IMR-90 (cell line): ENCODE measurements around the gene ZNF778. TPM values are rescaled to one million over a fixed set of nuclear protein-coding genes. Genes with fewer than 3 reads are reported as not detected.

Experiments used
- ATAC-seq: fragments of 200-7000 bp; cut with Tn5 transposase; 2 replicates; pipeline ENCODE4 v1.9.1; 2020; ENCODE audit warnings: low read depth, mild to moderate bottlenecking, moderate library complexity
- BruUV-seq: library from RNA; stranded (reverse); fragments of 400-500 nt; replicated peaks from 2 replicates; lab custom pipeline; 2021; lab: Mats Ljungman, UMichigan
- CTCF ChIA-PET: fragments of 300-600 bp; formaldehyde crosslinking; extraction: SDS; loops from one replicate; lab custom pipeline; 2021; ENCODE audit warnings: antibody characterized with exemption; lab: Yijun Ruan, JAX
- POLR2A ChIA-PET: fragments of 300-600 bp; sonication (Branson Sonifier 250); formaldehyde crosslinking; loops from one replicate; lab custom pipeline; 2022; ENCODE audit warnings: antibody characterized with exemption; ENCODE audit not compliant: unreplicated experiment; lab: Charles Lee
- DNase-seq: peaks from one replicate; pipeline ENCODE4 v3.0.0; 2013
- H2AFZ ChIP-seq: replicated peaks from 2 replicates; pipeline ENCODE3; 2013; ENCODE audit warnings: low read length, mild to moderate bottlenecking; ENCODE audit not compliant: poor library complexity
- H2AK5ac ChIP-seq: 2 replicates; pipeline ENCODE4 v1.6.1; 2013; ENCODE audit warnings: low read depth, low read length, inconsistent platforms
- H2AK9ac ChIP-seq: replicated peaks from 2 replicates; pipeline ENCODE3; 2013; ENCODE audit warnings: mild to moderate bottlenecking, low read depth, low read length, moderate library complexity; ENCODE audit not compliant: poor library complexity
- H2BK120ac ChIP-seq: 2 replicates; pipeline ENCODE4 v1.6.1; 2013; ENCODE audit warnings: low read depth, low read length, inconsistent platforms
- H2BK15ac ChIP-seq: 3 replicates; pipeline ENCODE4 v1.6.1; 2013; ENCODE audit warnings: low read depth, low read length, inconsistent platforms
- H2BK20ac ChIP-seq: 2 replicates; pipeline ENCODE4 v1.6.1; 2013; ENCODE audit warnings: low read depth, mild to moderate bottlenecking, inconsistent platforms, low read length, moderate library complexity
- H2BK5ac ChIP-seq: 2 replicates; pipeline ENCODE4 v1.6.1; 2013; ENCODE audit warnings: mild to moderate bottlenecking, low read depth, low read length, inconsistent platforms; ENCODE audit not compliant: poor library complexity, severe bottlenecking
- H3K14ac ChIP-seq: replicated peaks from 2 replicates; pipeline ENCODE4 v1.6.1; 2013; ENCODE audit warnings: low read depth, low read length, inconsistent platforms
- H3K18ac ChIP-seq: 2 replicates; pipeline ENCODE4 v1.6.1; 2013; ENCODE audit warnings: low read depth, low read length, control low read depth
- H3K23ac ChIP-seq: 2 replicates; pipeline ENCODE4 v1.6.1; 2013; ENCODE audit warnings: low read depth, low read length, inconsistent platforms
- H3K27ac ChIP-seq: 2 replicates; pipeline ENCODE4 v1.5.1; 2013; ENCODE audit warnings: mild to moderate bottlenecking, control low read depth, low read length; ENCODE audit not compliant: insufficient read depth
- H3K27me3 ChIP-seq: 2 replicates; pipeline ENCODE4 v1.6.1; 2013; ENCODE audit warnings: low read length; ENCODE audit not compliant: control insufficient read depth, insufficient read depth
- H3K36me3 ChIP-seq: 2 replicates; pipeline ENCODE4 v1.6.1; 2013; ENCODE audit warnings: low read length, mixed read lengths; ENCODE audit not compliant: control insufficient read depth, insufficient read depth
- H3K4ac ChIP-seq: 2 replicates; pipeline ENCODE4 v1.6.1; 2013; ENCODE audit warnings: low read depth, low read length, inconsistent platforms
- H3K4me1 ChIP-seq: 2 replicates; pipeline ENCODE4 v1.6.1; 2013; ENCODE audit warnings: low read length, mixed read lengths; ENCODE audit not compliant: control insufficient read depth, insufficient read depth
- H3K4me2 ChIP-seq: 2 replicates; pipeline ENCODE4 v1.6.1; 2013; ENCODE audit warnings: low read depth, mild to moderate bottlenecking, control low read depth, low read length, moderate library complexity
- H3K4me3 ChIP-seq: 2 replicates; pipeline ENCODE4 v1.5.1; 2013; ENCODE audit warnings: low read depth, mild to moderate bottlenecking, control low read depth, low read length, moderate library complexity; ENCODE audit not compliant: insufficient read depth
- H3K56ac ChIP-seq: 2 replicates; pipeline ENCODE4 v1.6.1; 2013; ENCODE audit warnings: low read length, inconsistent platforms; ENCODE audit not compliant: insufficient read depth; ENCODE audit errors: extremely low read depth
- H3K79me1 ChIP-seq, 2 experiments: 2 replicates each; pipeline ENCODE4 v1.6.1; 2013; ENCODE audit warnings: low read length in 2 of 2, inconsistent platforms in 1 of 2, low read depth in 1 of 2
- H3K9ac ChIP-seq: 2 replicates; pipeline ENCODE4 v1.6.1; 2013; ENCODE audit warnings: low read depth, low read length, control low read depth
- H3K9me1 ChIP-seq: 2 replicates; pipeline ENCODE4 v1.6.1; 2013; ENCODE audit warnings: low read length, inconsistent platforms; ENCODE audit not compliant: insufficient read depth
- H3K9me3 ChIP-seq: 2 replicates; pipeline ENCODE4 v1.6.1; 2013; ENCODE audit warnings: low read length; ENCODE audit not compliant: control insufficient read depth, insufficient read depth
- H4K20me1 ChIP-seq: 2 replicates; pipeline ENCODE4 v1.6.1; 2013; ENCODE audit warnings: low read length, inconsistent platforms; ENCODE audit not compliant: insufficient read depth
- H4K5ac ChIP-seq: 2 replicates; pipeline ENCODE4 v1.6.1; 2013; ENCODE audit warnings: mild to moderate bottlenecking, low read depth, low read length, control low read depth
- H4K8ac ChIP-seq, 2 experiments: 2 replicates each; pipeline ENCODE4 v1.6.1; 2013; ENCODE audit warnings: low read depth in 2 of 2, low read length in 2 of 2, control low read depth in 1 of 2, inconsistent platforms in 1 of 2
- H4K91ac ChIP-seq: 2 replicates; pipeline ENCODE4 v1.6.1; 2013; ENCODE audit warnings: low read depth, low read length, inconsistent platforms; ENCODE audit not compliant: insufficient read depth
- BHLHE40 ChIP-seq: fragments of 150-350 bp; IDR thresholded peaks from 2 replicates; pipeline ENCODE4 v1.6.1; 2016; ENCODE audit warnings: mild to moderate bottlenecking, low read depth, low read length
- CEBPB ChIP-seq: IDR thresholded peaks from 2 replicates; pipeline ENCODE4 v1.6.1; 2012; ENCODE audit warnings: low read depth, low read length, improper control_type of control experiment
- CHD1 ChIP-seq: IDR thresholded peaks from 2 replicates; pipeline ENCODE4 v1.6.1; 2012; ENCODE audit warnings: low read depth, low read length, improper control_type of control experiment
- ELK1 ChIP-seq: fragments of 150-350 bp; IDR thresholded peaks from 2 replicates; pipeline ENCODE4 v1.6.1; 2016; ENCODE audit warnings: low read depth, mild to moderate bottlenecking, low read length, moderate library complexity, borderline replicate concordance
- FOS ChIP-seq: fragments of 150-350 bp; IDR thresholded peaks from 2 replicates; pipeline ENCODE4 v1.6.1; 2016; ENCODE audit warnings: low read depth, low read length
- MAZ ChIP-seq: IDR thresholded peaks from 2 replicates; pipeline ENCODE4 v1.6.1; 2012; ENCODE audit warnings: low read depth, mild to moderate bottlenecking, low read length, improper control_type of control experiment, moderate library complexity, borderline replicate concordance
- MXI1 ChIP-seq: IDR thresholded peaks from 2 replicates; pipeline ENCODE4 v1.6.1; 2012; ENCODE audit warnings: low read depth, mild to moderate bottlenecking, low read length, moderate library complexity, borderline replicate concordance
- NFE2L2 ChIP-seq: fragments of 150-350 bp; IDR thresholded peaks from 2 replicates; pipeline ENCODE4 v1.6.1; 2016; ENCODE audit warnings: low read depth, mild to moderate bottlenecking, low read length
- POLR2A ChIP-seq: IDR thresholded peaks from 2 replicates; pipeline ENCODE4 v1.6.1; 2012; ENCODE audit warnings: mild to moderate bottlenecking, low read depth, low read length
- RCOR1 ChIP-seq: IDR thresholded peaks from 2 replicates; pipeline ENCODE4 v1.6.1; 2012; ENCODE audit warnings: mild to moderate bottlenecking, low read length, improper control_type of control experiment; ENCODE audit not compliant: insufficient replicate concordance
- RFX5 ChIP-seq: IDR thresholded peaks from 2 replicates; pipeline ENCODE4 v1.8.0; 2012; ENCODE audit warnings: low read depth, mild to moderate bottlenecking, low read length, moderate library complexity
- SMC3 ChIP-seq: fragments of 150-350 bp; IDR thresholded peaks from 2 replicates; pipeline ENCODE4 v1.6.1; 2016; ENCODE audit warnings: low read depth, mild to moderate bottlenecking, antibody characterized with exemption, low read length, moderate library complexity
- WGBS, 2 experiments: methylation state at CpG; one replicate each; pipeline versions ENCODE4 v1.1.5 to v1.1.7; 2013; ENCODE audit warnings: missing lambda C conversion rate in 2 of 2; ENCODE audit not compliant: insufficient read length in 1 of 2; ENCODE audit errors: extremely low coverage in 2 of 2; 5-methylcytosine and 5-hydroxymethylcytosine counted together
- dilution Hi-C: fragments of 300-500 bp; cut with HindIII; formaldehyde crosslinking; loops from one replicate; pipeline ENCODE4 v1.14.3; 2018; ENCODE audit warnings: low sequenced_read_pairs; ENCODE audit not compliant: unreplicated experiment
- in situ Hi-C: fragments of 300-500 bp; cut with MboI; formaldehyde crosslinking; loops from 3 replicates; pipeline ENCODE4 v1.14.3; 2019; ENCODE audit warnings: low sequenced_read_pairs, inconsistent platforms, mixed read lengths
- intact Hi-C: fragments of 100-400 bp; cut with micrococcal nuclease; formaldehyde crosslinking; loops from 2 replicates; pipeline ENCODE4 v1.10.0; 2022
- polyA plus RNA-seq, 3 experiments: library from polyadenylated mRNA; depleted of rRNA; stranded (reverse); fragments of >200 nt; gene quantifications; 2 replicates each; pipeline ENCODE4 v1.2.3, GENCODE V29; 2012; ENCODE audit warnings: low replicate concordance in 1 of 3
- total RNA-seq: library from RNA; depleted of rRNA; stranded (reverse); fragments of >200 nt; gene quantifications from 2 replicates; pipeline ENCODE4 v1.2.3, GENCODE V29; 2012
- TF ChIP-seq, protein P1 (sequence below): fragments of 150-350 bp; IDR thresholded peaks from 2 replicates; pipeline ENCODE4 v1.6.1; 2017; ENCODE audit warnings: mild to moderate bottlenecking, antibody characterized with exemption, low read length, low read depth
- TF ChIP-seq, protein P2 (sequence below): conservative IDR thresholded peaks from 2 replicates; pipeline ENCODE4 v1.5.1; 2012; ENCODE audit warnings: mild to moderate bottlenecking, low read depth, low read length, improper control_type of control experiment

ZNF778 gene
- total and polyA plus RNA-seq, 2 of the 4 experiments (the other 2 are of a cell fraction), result 5.6 to 9.9 TPM

DNA sequence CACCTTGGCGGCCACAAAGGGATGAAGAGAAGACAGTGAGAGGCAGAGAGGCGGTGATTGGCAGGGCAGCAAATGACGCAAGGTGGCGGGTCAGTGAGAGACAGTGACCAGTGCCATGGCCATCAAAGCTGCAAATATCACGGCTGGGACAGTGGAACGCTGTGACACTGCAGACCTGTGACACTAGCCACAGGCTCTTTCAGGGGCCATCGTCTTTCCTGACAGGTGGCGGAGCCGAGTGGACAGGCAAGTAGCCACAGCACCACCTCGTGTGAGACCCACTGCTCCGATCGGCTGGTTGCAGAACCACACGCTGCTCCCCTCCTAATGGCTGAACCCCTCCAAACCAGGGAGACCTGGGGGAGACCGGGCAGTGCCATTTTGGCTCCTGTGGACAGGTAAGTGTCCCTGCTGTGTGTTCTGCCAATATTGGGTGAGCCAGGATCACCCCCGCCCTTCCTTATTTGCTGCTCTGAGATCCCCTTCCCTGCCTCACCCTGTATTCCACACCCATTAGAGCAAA is 7.9 kb upstream of the ZNF778 start:
- Histone ChIP-seq H2BK20ac (no peak overlapping the region), H3K18ac (no peak overlapping the region), H2AK9ac (no peak overlapping the region), H3K9me3 (no peaks in the 10 kb centered on the region), H2AFZ (no peak overlapping the region), H4K5ac (no peak overlapping the region), H4K8ac (no peak overlapping the region), H3K36me3 (no peaks in the 10 kb centered on the region), H3K27me3 (peaks cover 2% of the 10 kb centered on the region), H3K4ac (no peak overlapping the region), H3K9ac (no peak overlapping the region), H4K20me1 (no peaks in the 10 kb centered on the region; the same call in 1 of the 2 replicates), H2BK120ac (no peak overlapping the region), H3K4me2 (no peak overlapping the region), H3K56ac (no peak overlapping the region), H3K4me1 (no peaks in the 10 kb centered on the region), H2AK5ac (no peak overlapping the region), H3K79me1 (no peaks in the 10 kb centered on the region), H3K23ac (no peak overlapping the region), H3K4me3 (no peak overlapping the region), H4K91ac (no peak overlapping the region), H3K14ac (no peak overlapping the region), H2BK5ac (no peak overlapping the region), H3K9me1 (no peaks in the 10 kb centered on the region), H2BK15ac (no peak overlapping the region), H3K27ac (no peak overlapping the region)
- dilution Hi-C loops (no loop called here), intact Hi-C loops (no loop called here), in situ Hi-C loops (loop anchor here (10.0 kb wide), 1 partner anchor 275 kb away; no protein-coding TSS in a partner anchor)
- ATAC-seq (no peak), DNase-seq (no peak)
- no peak for TF ChIP-seq SMC3
- TF ChIP-seq NFE2L2, result no peak
- no peak for TF ChIP-seq CHD1
- no peak for TF ChIP-seq RFX5
- no peak for TF ChIP-seq RCOR1
- no peak for TF ChIP-seq FOS
- TF ChIP-seq BHLHE40, result no peak
- TF ChIP-seq POLR2A, result no peak
- no peak for TF ChIP-seq CEBPB
- TF ChIP-seq, protein P1, sequence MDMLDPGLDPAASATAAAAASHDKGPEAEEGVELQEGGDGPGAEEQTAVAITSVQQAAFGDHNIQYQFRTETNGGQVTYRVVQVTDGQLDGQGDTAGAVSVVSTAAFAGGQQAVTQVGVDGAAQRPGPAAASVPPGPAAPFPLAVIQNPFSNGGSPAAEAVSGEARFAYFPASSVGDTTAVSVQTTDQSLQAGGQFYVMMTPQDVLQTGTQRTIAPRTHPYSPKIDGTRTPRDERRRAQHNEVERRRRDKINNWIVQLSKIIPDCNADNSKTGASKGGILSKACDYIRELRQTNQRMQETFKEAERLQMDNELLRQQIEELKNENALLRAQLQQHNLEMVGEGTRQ, result no peak
- no peak for TF ChIP-seq MAZ
- TF ChIP-seq, protein P2, sequence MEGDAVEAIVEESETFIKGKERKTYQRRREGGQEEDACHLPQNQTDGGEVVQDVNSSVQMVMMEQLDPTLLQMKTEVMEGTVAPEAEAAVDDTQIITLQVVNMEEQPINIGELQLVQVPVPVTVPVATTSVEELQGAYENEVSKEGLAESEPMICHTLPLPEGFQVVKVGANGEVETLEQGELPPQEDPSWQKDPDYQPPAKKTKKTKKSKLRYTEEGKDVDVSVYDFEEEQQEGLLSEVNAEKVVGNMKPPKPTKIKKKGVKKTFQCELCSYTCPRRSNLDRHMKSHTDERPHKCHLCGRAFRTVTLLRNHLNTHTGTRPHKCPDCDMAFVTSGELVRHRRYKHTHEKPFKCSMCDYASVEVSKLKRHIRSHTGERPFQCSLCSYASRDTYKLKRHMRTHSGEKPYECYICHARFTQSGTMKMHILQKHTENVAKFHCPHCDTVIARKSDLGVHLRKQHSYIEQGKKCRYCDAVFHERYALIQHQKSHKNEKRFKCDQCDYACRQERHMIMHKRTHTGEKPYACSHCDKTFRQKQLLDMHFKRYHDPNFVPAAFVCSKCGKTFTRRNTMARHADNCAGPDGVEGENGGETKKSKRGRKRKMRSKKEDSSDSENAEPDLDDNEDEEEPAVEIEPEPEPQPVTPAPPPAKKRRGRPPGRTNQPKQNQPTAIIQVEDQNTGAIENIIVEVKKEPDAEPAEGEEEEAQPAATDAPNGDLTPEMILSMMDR, result no peak
- no peak for TF ChIP-seq ELK1
- TF ChIP-seq MXI1, result no peak
- CTCF ChIA-PET, result no interaction called here
- no TSS peak for BruUV-seq
- POLR2A ChIA-PET, result no interaction called here
- WGBS, 2 experiments, result 76% methylated on average over 9 of the region's 15 CpGs; no CpG with 5 or more reads in 1 of the 2 experiments
